ENCODE results near the gene LRRC47.
A peak's percentile ranks its signal among the peaks of the same experiment; 100 is the strongest.

Gene LRRC47

GRCh38 chr1:3775490-3776230 is 20.6 kb downstream of the LRRC47 start:
- Histone ChIP-seq H3K9me2 (replicated peaks; ENCODE audit: insufficient read depth, low read length) (no peaks in the 10 kb centered on the region), H3F3A (ENCODE audit: insufficient read depth, low read length) (no peaks in the 10 kb centered on the region), H3K4me3 (ENCODE audit: low read length) (0 out of 2 replicates have a peak overlapping the region, but pooled peaks have one; percentile 19), H3K4me1 (ENCODE audit: low read length) (peaks cover 17% of the 10 kb centered on the region), H3K27me3 (replicated peaks; ENCODE audit: insufficient read depth, low read length) (peaks cover 11% of the 10 kb centered on the region), H3K36me3 (replicated peaks; ENCODE audit: insufficient read depth, low read length) (0 out of 2 replicates have a peak, but pooled peaks cover 6% of the 10 kb centered on the region), H3K27ac (ENCODE audit: low read length) (no peak overlapping the region), H3K4me2 (ENCODE audit: low read depth, low read length) (peak overlapping the region; percentile 76), H3K79me2 (ENCODE audit: low read length) (no peaks in the 10 kb centered on the region), H3K9ac (ENCODE audit: low read length) (no peak overlapping the region; the same call in 1 of the 2 replicates), H4K20me1 (ENCODE audit: insufficient read depth, low read length) (no peaks in the 10 kb centered on the region), H3K9me3 (replicated peaks; ENCODE audit: insufficient read depth, low read length) (no peaks in the 10 kb centered on the region), H2AFZ (ENCODE audit: low read length) (peak overlapping the region; percentile 25)
- TF ChIP-seq EZH2 (optimal IDR thresholded peaks at IDR 0.05; ENCODE audit: low read depth, low read length) (no peak), CTCF (IDR thresholded peaks at IDR 0.05; ENCODE audit: low read length) (peak; percentile 85), EZH2phosphoT487 (IDR thresholded peaks at IDR 0.05; ENCODE audit: low read length) (no peak)
- peak; percentile 91 for DNase-seq

- 0 out of 2 replicates have a peak, but pooled peaks cover under 1% of the 10 kb centered on the region for H3K36me3 ChIP-seq (replicated peaks; ENCODE audit: insufficient read depth, low read length)
- H3K27ac ChIP-seq (ENCODE audit: low read length): no peak overlapping the region
- H3K9me3 ChIP-seq (replicated peaks; ENCODE audit: insufficient read depth, low read length): no peaks in the 10 kb centered on the region
- peaks cover 17% of the 10 kb centered on the region for H3K27me3 ChIP-seq (replicated peaks; ENCODE audit: insufficient read depth, low read length)
- peak overlapping the region; percentile 76; the same call in 1 of the 2 replicates for H3K4me2 ChIP-seq (ENCODE audit: low read depth, low read length)
- H3F3A ChIP-seq (ENCODE audit: insufficient read depth, low read length): no peaks in the 10 kb centered on the region
- no peaks in the 10 kb centered on the region for H3K79me2 ChIP-seq (ENCODE audit: low read length)
- no peak for TF ChIP-seq CTCF (IDR thresholded peaks at IDR 0.05; ENCODE audit: low read length)
- TF ChIP-seq EZH2phosphoT487 (IDR thresholded peaks at IDR 0.05; ENCODE audit: low read length): no peak
- TF ChIP-seq EZH2 (optimal IDR thresholded peaks at IDR 0.05; ENCODE audit: low read depth, low read length): no peak
- no peaks in the 10 kb centered on the region for H4K20me1 ChIP-seq (ENCODE audit: insufficient read depth, low read length)
- H3K4me3 ChIP-seq (ENCODE audit: low read length): 0 out of 2 replicates have a peak overlapping the region, but pooled peaks have one; percentile 19
- no peaks in the 10 kb centered on the region for H3K9me2 ChIP-seq (replicated peaks; ENCODE audit: insufficient read depth, low read length)
- no peak for DNase-seq
- H3K9ac ChIP-seq (ENCODE audit: low read length): no peak overlapping the region
- peaks cover 17% of the 10 kb centered on the region for H3K4me1 ChIP-seq (ENCODE audit: low read length)
- H2AFZ ChIP-seq (ENCODE audit: low read length): no peak overlapping the region
Observed at GRCh38 chr1:3774946-3775489, 21.3 kb downstream of the LRRC47 start.

GRCh38 chr1:3774276-3774945 is 21.9 kb downstream of the LRRC47 start:
- Histone ChIP-seq H3K9me3 (replicated peaks; ENCODE audit: insufficient read depth, low read length) (no peaks in the 10 kb centered on the region), H2AFZ (ENCODE audit: low read length) (no peak overlapping the region), H3K79me2 (ENCODE audit: low read length) (no peaks in the 10 kb centered on the region), H3K4me1 (ENCODE audit: low read length) (peaks cover 17% of the 10 kb centered on the region), H3K9ac (ENCODE audit: low read length) (no peak overlapping the region), H3K27me3 (replicated peaks; ENCODE audit: insufficient read depth, low read length) (peaks cover 23% of the 10 kb centered on the region), H3K4me2 (ENCODE audit: low read depth, low read length) (no peak overlapping the region), H3K27ac (ENCODE audit: low read length) (no peak overlapping the region), H3K9me2 (replicated peaks; ENCODE audit: insufficient read depth, low read length) (no peaks in the 10 kb centered on the region), H3K4me3 (ENCODE audit: low read length) (no peak overlapping the region), H3K36me3 (replicated peaks; ENCODE audit: insufficient read depth, low read length) (no peaks in the 10 kb centered on the region), H3F3A (ENCODE audit: insufficient read depth, low read length) (no peaks in the 10 kb centered on the region), H4K20me1 (ENCODE audit: insufficient read depth, low read length) (no peaks in the 10 kb centered on the region)
- TF ChIP-seq CTCF (IDR thresholded peaks at IDR 0.05; ENCODE audit: low read length): no peak
- no peak for TF ChIP-seq EZH2 (optimal IDR thresholded peaks at IDR 0.05; ENCODE audit: low read depth, low read length)
- no peak for TF ChIP-seq EZH2phosphoT487 (IDR thresholded peaks at IDR 0.05; ENCODE audit: low read length)
- DNase-seq: no peak
